BLaER1 treated with 17β-estradiol and CSF1 and Interleukin-3, amounts not matched to agents 10 nM and 100 nM (cell line): Measurements from ENCODE around the gene CAMK1.

Experiments
- H3K27ac ChIP-seq, 11 experiments: shearing (Covaris generic); formaldehyde crosslinking; 2 replicates each; pipeline ENCODE4 v1.8.1; 2022
- H3K27me3 ChIP-seq, 11 experiments: shearing (Covaris generic); formaldehyde crosslinking; 2 replicates each; pipeline ENCODE4 v1.8.1; 2022
- H3K36me3 ChIP-seq, 11 experiments: shearing (Covaris generic); formaldehyde crosslinking; 2 replicates each; pipeline ENCODE4 v1.8.1; 2022
- H3K4me1 ChIP-seq, 10 experiments: shearing (Covaris generic); formaldehyde crosslinking; 2 replicates each; pipeline ENCODE4 v1.8.1; 2022
- H3K4me2 ChIP-seq, 11 experiments: shearing (Covaris generic); formaldehyde crosslinking; 2 replicates each; pipeline ENCODE4 v1.8.1; 2022
- H3K4me3 ChIP-seq, 10 experiments: shearing (Covaris generic); formaldehyde crosslinking; 2 replicates each; pipeline ENCODE4 v1.8.1; 2022
- H3K9ac ChIP-seq, 11 experiments: shearing (Covaris generic); formaldehyde crosslinking; 2 replicates each; pipeline ENCODE4 v1.8.1; 2022
- H3K9me3 ChIP-seq, 11 experiments: shearing (Covaris generic); formaldehyde crosslinking; replicated peaks in 1 of 11; 2 replicates each; pipeline ENCODE4 v1.8.1; 2022
- H4K20me1 ChIP-seq, 11 experiments: shearing (Covaris generic); formaldehyde crosslinking; 2 replicates each; pipeline ENCODE4 v1.8.1; 2022
- Cebpa-rat ChIP-seq, 11 experiments: shearing (Covaris generic); IDR thresholded peaks; 2 replicates each; pipeline ENCODE4 v1.8.1; 2022

Gene CAMK1

GRCh38 chr3:9712415-9712814, 57.3 kb downstream of the CAMK1 start:
- Histone ChIP-seq H3K4me2 (no peak overlapping the region), H3K9me3 (no peaks in the 10 kb centered on the region), H3K9ac (no peak overlapping the region), H3K27ac (no peak overlapping the region), H3K4me1 (peaks cover 0 to 26% (median 2%) of the 10 kb centered on the region in 10 experiments; a peak in 8 of 20 replicates), H3K4me3 (no peak overlapping the region), H3K36me3 (no peaks in the 10 kb centered on the region), H3K27me3 (peaks cover 0 to 8% (median 0%) of the 10 kb centered on the region in 11 experiments; a peak in 3 of 22 replicates), H4K20me1 (no peaks in the 10 kb centered on the region)
- no peak for TF ChIP-seq Cebpa-rat (IDR thresholded peaks at IDR 0.05)

GRCh38 chr3:9710174-9710739, 59.5 kb downstream of the CAMK1 start:
- Histone ChIP-seq H3K36me3 (no peaks in the 10 kb centered on the region), H3K4me2 (no peak overlapping the region), H3K27ac (no peak overlapping the region), H3K4me1 (peaks cover 0 to 8% (median 1%) of the 10 kb centered on the region in 10 experiments; a peak in 8 of 20 replicates), H3K27me3 (no peaks in the 10 kb centered on the region; a peak in 1 of 22 replicates), H3K9me3 (no peaks in the 10 kb centered on the region), H3K4me3 (no peak overlapping the region), H4K20me1 (no peaks in the 10 kb centered on the region), H3K9ac (no peak overlapping the region)
- TF ChIP-seq Cebpa-rat (IDR thresholded peaks at IDR 0.05): no peak
